Measurements from ENCODE around the gene SEMA3E.

DNA sequence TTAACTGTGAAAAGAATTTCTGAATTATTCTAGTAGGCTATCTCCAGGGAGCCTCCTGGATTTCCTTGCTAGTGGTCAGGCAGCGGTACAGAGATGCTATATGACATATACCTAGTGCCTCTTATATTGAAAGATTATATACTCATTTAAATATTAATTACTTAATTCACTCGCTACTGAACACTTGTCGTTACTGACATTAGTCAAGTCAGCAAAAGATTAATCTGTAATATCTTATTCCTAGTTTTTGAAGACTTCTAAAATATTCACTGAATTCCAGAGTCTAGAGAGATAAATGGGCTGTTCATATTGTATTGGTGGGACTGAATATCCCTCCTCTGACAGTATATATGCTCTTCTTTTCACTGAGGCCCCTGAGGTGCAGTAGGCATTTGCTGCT lies 2.9 kb downstream of the SEMA3E start:
- TF ChIP-seq EZH2 (IDR thresholded peaks at IDR 0.05; ENCODE audit: insufficient read depth, poor library complexity, severe bottlenecking), result no peak
- no peak for TF ChIP-seq EZH2phosphoT487 (IDR thresholded peaks at IDR 0.05; ENCODE audit: insufficient read depth, low read depth)
